Spleen (tissue), 11 donors: Measurements from ENCODE around the gene RBBP7. TPM values are rescaled to one million over a fixed set of nuclear protein-coding genes. Genes with fewer than 3 reads are reported as not detected.
A peak's percentile ranks its signal among the peaks of the same experiment; 100 is the strongest.

Experiments used
- DNase-seq: peaks from one replicate; pipeline ENCODE4 v3.0.0-alpha.2; 2020
- H3K27ac ChIP-seq, 8 donors: fragments of 200-600 bp; sonication (generic) in 7 of 8; 1 replicate in 4 of 8; 2 replicates in 4 of 8; pipeline versions ENCODE4 v1.5.0 to v1.8.0; 2016 to 2021; ENCODE audit warnings: inconsistent platforms in 4 of 8, mild to moderate bottlenecking in 4 of 8, moderate library complexity in 1 of 8
- H3K27me3 ChIP-seq, 7 donors: fragments of 200-600 bp; sonication (generic) in 6 of 7; replicated peaks in 1 of 7; 1 replicate in 4 of 7; 2 replicates in 3 of 7; pipeline versions ENCODE4 v1.5.0 to v1.8.0; 2016 to 2021; ENCODE audit warnings: inconsistent platforms in 3 of 7, mild to moderate bottlenecking in 1 of 7
- H3K36me3 ChIP-seq, 6 donors: fragments of 200-600 bp; sonication (generic) in 5 of 6; 1 replicate in 4 of 6; 2 replicates in 2 of 6; pipeline versions ENCODE4 v1.5.0 to v1.8.0; 2016 to 2021; ENCODE audit warnings: inconsistent platforms in 2 of 6
- H3K4me1 ChIP-seq, 6 donors: fragments of 200-600 bp; sonication (generic) in 5 of 6; 1 replicate in 3 of 6; 2 replicates in 3 of 6; pipeline versions ENCODE4 v1.5.0 to v1.8.0; 2016 to 2021; ENCODE audit warnings: inconsistent platforms in 3 of 6
- H3K4me3 ChIP-seq, 8 donors: fragments of 200-600 bp; sonication (generic) in 7 of 8; 1 replicate in 4 of 8; 2 replicates in 4 of 8; pipeline versions ENCODE4 v1.5.0 to v1.8.0; 2016 to 2021; ENCODE audit warnings: inconsistent platforms in 4 of 8, mild to moderate bottlenecking in 4 of 8, moderate library complexity in 2 of 8
- H3K9me3 ChIP-seq, 8 donors: fragments of 200-600 bp; sonication (generic) in 7 of 8; 1 replicate in 4 of 8; 2 replicates in 4 of 8; pipeline versions ENCODE4 v1.5.0 to v1.8.0; 2016 to 2021; ENCODE audit warnings: inconsistent platforms in 4 of 8
- POLR2A ChIP-seq, 3 donors: fragments of 450-650 bp; IDR thresholded peaks; one replicate each; pipeline ENCODE4 v1.5.1; 2017; ENCODE audit warnings: antibody characterized with exemption in 3 of 3, mild to moderate bottlenecking in 1 of 3
- POLR2AphosphoS5 ChIP-seq, 3 donors: sonication (generic); formaldehyde crosslinking; IDR thresholded peaks; one replicate each; pipeline ENCODE4 v1.5.1; 2017; ENCODE audit warnings: antibody characterized with exemption in 3 of 3
- WGBS, 5 donors: extraction: QIAGEN DNeasy Blood & Tissue Kit in 3 of 5; methylation state at CpG; one replicate each; pipeline versions ENCODE4 v1.1.5 to v1.1.7; 2013 to 2018; 5-methylcytosine and 5-hydroxymethylcytosine counted together
- intact Hi-C: fragments of 100-400 bp; cut with DNase I; formaldehyde crosslinking; loops from one replicate; pipeline ENCODE4 v1.15.0; 2023; ENCODE audit warnings: low total_unique reads
- polyA plus RNA-seq, 3 donors: library from polyadenylated mRNA; stranded (reverse); fragments of 200-250 nt; gene quantifications; one replicate each; pipeline ENCODE4 v1.2.1, GENCODE V29; 2013
- total RNA-seq, 7 donors: library from RNA; depleted of rRNA in 3 of 7; stranded (reverse); fragments of >200 nt in 3 of 7; fragmentation: NEBNext Ultra II Directional in 4 of 7; extraction: Animal tissue kit (Norgen Biotek cat#: 25700) in 4 of 7; gene quantifications; one replicate each; pipeline versions ENCODE4 v1.1.0 to v1.2.1, GENCODE V29; 2016 to 2021
- TF ChIP-seq, protein P1 (sequence below), 11 experiments: fragments of 200-600 bp in 7 of 11; fragments of 450-650 bp in 4 of 11; sonication (generic) in 4 of 11; IDR thresholded peaks in 8 of 11; conservative IDR thresholded peaks in 3 of 11; 1 replicate in 7 of 11; 2 replicates in 4 of 11; pipeline versions ENCODE4 v1.4.0 to v1.8.0; 2016 to 2021; ENCODE audit warnings: antibody characterized with exemption in 11 of 11, inconsistent platforms in 4 of 11, mild to moderate bottlenecking in 1 of 11
- donor health status: healthy with polysubstance abuse.
- donor health status: DM: no; HTN: no; CAD: no; lungs with moderate emphysema.
- donor health status: DM: no; HTN: no; CAD: no.
- donor health status: Bipolar disorder and iron deficiency.
- donor health status: healthy.
- donor health status: DM: no; HTN: no; CAD: no.
- donor health status: DM: yes; HTN: yes; CAD: no.

The RBBP7 gene
- total and polyA plus RNA-seq, 10 donors = 68.5 to 132 (median 76.9) TPM

DNA sequence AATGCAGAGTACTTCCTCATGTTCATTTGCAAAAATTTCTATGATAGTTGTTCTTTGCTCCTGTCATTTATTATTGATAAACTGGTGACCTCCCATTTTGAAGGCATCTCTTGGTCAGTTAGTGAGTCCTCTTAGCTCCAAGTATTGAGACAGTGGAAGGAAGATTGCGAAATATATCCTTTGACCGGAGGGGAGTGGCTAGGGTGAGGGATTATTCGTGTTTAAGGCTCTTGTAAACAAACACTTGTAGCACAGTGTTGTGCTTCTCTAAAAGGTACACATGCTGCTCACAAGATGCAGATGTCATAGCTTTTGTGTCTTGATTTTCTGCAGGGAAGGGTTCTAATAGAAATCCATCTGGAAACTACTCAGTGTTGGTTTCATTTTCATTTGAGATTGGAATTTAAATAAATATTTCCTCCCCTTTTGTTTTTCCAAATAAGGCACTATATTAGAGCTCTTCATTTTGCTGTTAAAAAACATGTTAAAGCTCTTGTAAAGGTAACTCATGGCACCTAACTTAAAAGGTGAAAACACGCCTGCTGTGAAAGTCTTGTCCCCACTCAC, 62.1 kb downstream of the RBBP7 start:
- peak overlapping the region in 6 of 8 donors; percentile 36 to 74 (median 54) for H3K27ac ChIP-seq
- TF ChIP-seq POLR2A (IDR thresholded peaks at IDR 0.05) = no peak
- DNase-seq = no peak
- intact Hi-C loops = no loop called here
- H3K27me3 ChIP-seq = no peaks in the 10 kb centered on the region
- H3K4me3 ChIP-seq = peak overlapping the region in 5 of 8 donors; percentile 16 to 56 (median 18)
- H3K4me1 ChIP-seq = peaks cover 7 to 13% (median 10%) of the 10 kb centered on the region in 6 donors
- peaks cover 0 to 9% (median under 1%) of the 10 kb centered on the region in 6 donors for H3K36me3 ChIP-seq
- WGBS, 5 donors = 29 to 54% (median 38%) methylated on average over 4 of the region's 4 CpGs
- no peaks in the 10 kb centered on the region for H3K9me3 ChIP-seq

DNA sequence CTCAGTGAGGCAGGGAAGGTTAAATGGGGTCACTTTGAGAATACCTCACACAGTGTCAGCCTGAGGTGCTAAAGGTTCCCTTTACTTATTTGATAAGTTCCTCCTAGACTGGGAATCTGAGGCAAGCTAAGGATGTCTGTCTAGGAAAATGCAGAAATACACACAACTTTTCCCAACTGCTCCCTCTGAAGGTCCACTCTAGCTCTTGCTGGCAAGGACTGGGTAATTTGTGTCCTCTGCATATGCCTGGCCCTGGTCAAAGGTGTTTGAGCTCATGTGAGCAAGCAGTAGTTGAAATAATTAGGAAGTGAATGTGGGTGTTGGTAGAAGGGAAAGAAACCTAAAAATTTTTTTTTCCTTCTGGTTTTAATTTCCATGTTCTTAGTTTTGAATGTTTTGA, 62.6 kb downstream of the RBBP7 start:
- H3K36me3 ChIP-seq = peaks cover 0 to 11% (median 0%) of the 10 kb centered on the region in 6 donors
- no peaks in the 10 kb centered on the region for H3K9me3 ChIP-seq
- TF ChIP-seq, protein P1, sequence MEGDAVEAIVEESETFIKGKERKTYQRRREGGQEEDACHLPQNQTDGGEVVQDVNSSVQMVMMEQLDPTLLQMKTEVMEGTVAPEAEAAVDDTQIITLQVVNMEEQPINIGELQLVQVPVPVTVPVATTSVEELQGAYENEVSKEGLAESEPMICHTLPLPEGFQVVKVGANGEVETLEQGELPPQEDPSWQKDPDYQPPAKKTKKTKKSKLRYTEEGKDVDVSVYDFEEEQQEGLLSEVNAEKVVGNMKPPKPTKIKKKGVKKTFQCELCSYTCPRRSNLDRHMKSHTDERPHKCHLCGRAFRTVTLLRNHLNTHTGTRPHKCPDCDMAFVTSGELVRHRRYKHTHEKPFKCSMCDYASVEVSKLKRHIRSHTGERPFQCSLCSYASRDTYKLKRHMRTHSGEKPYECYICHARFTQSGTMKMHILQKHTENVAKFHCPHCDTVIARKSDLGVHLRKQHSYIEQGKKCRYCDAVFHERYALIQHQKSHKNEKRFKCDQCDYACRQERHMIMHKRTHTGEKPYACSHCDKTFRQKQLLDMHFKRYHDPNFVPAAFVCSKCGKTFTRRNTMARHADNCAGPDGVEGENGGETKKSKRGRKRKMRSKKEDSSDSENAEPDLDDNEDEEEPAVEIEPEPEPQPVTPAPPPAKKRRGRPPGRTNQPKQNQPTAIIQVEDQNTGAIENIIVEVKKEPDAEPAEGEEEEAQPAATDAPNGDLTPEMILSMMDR (IDR thresholded peaks at IDR 0.05 in 8 of 11, conservative IDR thresholded peaks at IDR 0.05 in 3 of 11) = peak in 2 of 11 experiments; percentile 19 to 28
- no peak for TF ChIP-seq POLR2A (IDR thresholded peaks at IDR 0.05)
- intact Hi-C loops = no loop called here
- DNase-seq = no peak
- no peaks in the 10 kb centered on the region for H3K27me3 ChIP-seq
- H3K4me1 ChIP-seq = peaks cover 7 to 13% (median 10%) of the 10 kb centered on the region in 6 donors
- H3K4me3 ChIP-seq = peak overlapping the region in 3 of 8 donors; percentile 16 to 56 (median 38)
- H3K27ac ChIP-seq = peak overlapping the region in 6 of 8 donors; percentile 36 to 74 (median 54)

DNA sequence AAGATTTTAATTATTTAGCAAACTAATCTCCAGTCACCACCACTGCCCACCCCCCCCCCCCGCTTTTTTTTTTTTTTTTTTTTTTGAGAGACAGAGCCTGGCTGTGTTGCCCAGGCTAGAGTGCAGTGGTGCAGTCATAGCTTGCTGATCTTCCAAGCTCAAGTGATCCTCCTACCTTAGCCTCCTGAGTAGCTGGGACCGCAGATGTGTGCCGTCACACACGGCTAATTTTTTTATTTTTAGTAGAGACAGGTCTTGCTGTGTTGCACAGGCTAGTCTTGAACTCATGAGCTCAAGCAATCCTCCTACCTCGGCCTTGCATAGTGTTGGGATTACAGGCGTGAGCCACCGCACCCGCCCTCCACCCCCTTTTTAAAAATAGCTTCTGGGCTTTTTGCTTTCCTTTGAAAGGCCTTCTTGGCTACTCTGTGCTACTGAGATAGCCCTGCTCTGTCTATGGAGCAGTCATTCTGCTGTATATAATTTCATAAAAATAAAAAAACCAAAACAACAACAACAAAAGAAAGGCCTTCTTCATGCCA, 65.2 kb downstream of the RBBP7 start:
- Histone ChIP-seq H3K36me3 (peaks cover 0 to 27% (median 2%) of the 10 kb centered on the region in 6 donors), H3K4me3 (no peak overlapping the region), H3K27ac (no peak overlapping the region), H3K27me3 (no peaks in the 10 kb centered on the region), H3K4me1 (peaks cover 7 to 13% (median 10%) of the 10 kb centered on the region in 6 donors), H3K9me3 (no peaks in the 10 kb centered on the region)
- no peak for DNase-seq
- 69 to 83% (median 81%) methylated on average over 7 to 8 of the region's 8 CpGs for WGBS, 5 donors
- TF ChIP-seq POLR2AphosphoS5 (IDR thresholded peaks at IDR 0.05) = no peak
- no peak for TF ChIP-seq POLR2A (IDR thresholded peaks at IDR 0.05)
- TF ChIP-seq, protein P1 (IDR thresholded peaks at IDR 0.05 in 8 of 11, conservative IDR thresholded peaks at IDR 0.05 in 3 of 11) = no peak
- intact Hi-C loops = no loop called here

DNA sequence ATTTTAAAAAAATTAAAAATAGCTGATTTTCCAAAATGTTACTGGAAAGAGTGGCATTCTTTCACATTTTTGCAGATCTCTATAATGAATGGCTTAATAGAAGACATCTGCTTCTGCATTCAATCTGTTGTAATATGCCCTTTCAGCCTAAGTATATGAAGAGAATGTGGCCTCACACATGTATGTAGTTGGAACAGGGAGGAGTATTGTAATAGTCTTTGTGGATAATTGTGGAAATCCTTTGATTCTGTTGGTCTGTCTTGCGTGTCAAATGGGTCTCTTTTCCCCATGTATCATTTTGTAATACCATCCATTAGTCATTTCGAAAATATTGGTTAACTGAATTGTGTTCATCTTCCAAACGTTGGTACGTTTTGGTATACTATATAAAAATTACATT, 72.3 kb downstream of the RBBP7 start:
- H3K27me3 ChIP-seq = no peaks in the 10 kb centered on the region
- WGBS, 5 donors = 54 to 83% (median 76%) methylated on average over 4 of the region's 4 CpGs
- TF ChIP-seq POLR2A (IDR thresholded peaks at IDR 0.05) (no peak), POLR2AphosphoS5 (IDR thresholded peaks at IDR 0.05) (no peak)
- TF ChIP-seq, protein P1 (IDR thresholded peaks at IDR 0.05 in 8 of 11, conservative IDR thresholded peaks at IDR 0.05 in 3 of 11) = no peak

More for the DNA sequence above, 72.3 kb downstream of the RBBP7 start:
- H3K9me3 ChIP-seq = no peaks in the 10 kb centered on the region
- no peak overlapping the region for H3K4me3 ChIP-seq
- H3K4me1 ChIP-seq = no peaks in the 10 kb centered on the region
- peak overlapping the region in 2 of 8 donors; percentile 20 to 42 for H3K27ac ChIP-seq
- DNase-seq = no peak
- intact Hi-C loops = no loop called here
- H3K36me3 ChIP-seq = peaks cover 0 to 64% (median 10%) of the 10 kb centered on the region in 6 donors
